Upper lobe of left lung (tissue), 6 donors: ENCODE measurements around the gene NPHS1. TPM values are rescaled to one million over a fixed set of nuclear protein-coding genes. Genes with fewer than 3 reads are reported as not detected.

Experiments
- ATAC-seq, 2 donors: fragments of 200-7000 bp; cut with Tn5 transposase; one replicate each; pipeline ENCODE4 v1.9.1; 2022; ENCODE audit warnings: mild to moderate bottlenecking in 2 of 2, moderate library complexity in 2 of 2; ENCODE audit not compliant: low FRiP score in 2 of 2
- DNase-seq, 2 donors: peaks; one replicate each; pipeline ENCODE4 v3.0.0-alpha.2; 2019 to 2020
- H3K27ac ChIP-seq, 4 donors: fragments of 200-600 bp; sonication (generic); one replicate each; pipeline ENCODE4 v1.5.1; 2016 to 2019
- H3K27me3 ChIP-seq, 4 donors: fragments of 200-600 bp; sonication (generic); one replicate each; pipeline ENCODE4 v1.5.1; 2017 to 2019
- H3K36me3 ChIP-seq, 4 donors: fragments of 200-600 bp; sonication (generic); one replicate each; pipeline ENCODE4 v1.5.1; 2016 to 2019
- H3K4me1 ChIP-seq, 4 donors: fragments of 200-600 bp; sonication (generic); one replicate each; pipeline ENCODE4 v1.5.1; 2018 to 2019
- H3K4me3 ChIP-seq, 4 donors: fragments of 200-600 bp; sonication (generic); one replicate each; pipeline ENCODE4 v1.5.1; 2017 to 2019; ENCODE audit warnings: mild to moderate bottlenecking in 2 of 4, moderate library complexity in 1 of 4
- H3K9me3 ChIP-seq, 4 donors: fragments of 200-600 bp; sonication (generic); one replicate each; pipeline ENCODE4 v1.5.1; 2018 to 2019
- CTCF ChIP-seq, 6 experiments: fragments of 450-650 bp in 4 of 6; fragments of 200-600 bp in 2 of 6; sonication (generic) in 2 of 6; IDR thresholded peaks; one replicate each; pipeline ENCODE4 v1.5.1; 2016 to 2019; ENCODE audit warnings: antibody characterized with exemption in 6 of 6
- EP300 ChIP-seq, 4 donors: sonication (generic); formaldehyde crosslinking; IDR thresholded peaks; one replicate each; pipeline ENCODE4 v1.5.1; 2017; ENCODE audit warnings: antibody characterized with exemption in 4 of 4, control low read depth in 2 of 4
- POLR2A ChIP-seq, 4 donors: fragments of 450-650 bp; IDR thresholded peaks; one replicate each; pipeline ENCODE4 v1.5.1; 2016 to 2017; ENCODE audit warnings: antibody characterized with exemption in 4 of 4, mild to moderate bottlenecking in 2 of 4
- POLR2AphosphoS5 ChIP-seq, 2 donors: sonication (generic); formaldehyde crosslinking; IDR thresholded peaks; one replicate each; pipeline ENCODE4 v1.5.1; 2017; ENCODE audit warnings: antibody characterized with exemption in 2 of 2
- WGBS, 2 donors: methylation state at CpG; one replicate each; pipeline ENCODE4 v1.1.5; 2017 to 2018; 5-methylcytosine and 5-hydroxymethylcytosine counted together
- total RNA-seq, 6 donors: library from RNA; depleted of rRNA in 4 of 6; stranded (reverse); fragments of >200 nt in 4 of 6; gene quantifications; one replicate each; pipeline versions ENCODE4 v1.1.0 to v1.2.1, GENCODE V29; 2016 to 2021
- donor health status: DM: no; HTN: no; CAD: no; lungs with moderate emphysema.
- donor health status: DM: no; HTN: yes; CAD: no; lungs with severe emphysema.

The NPHS1 gene
- total RNA-seq, 6 donors from 2014 or later: not detected

DNA sequence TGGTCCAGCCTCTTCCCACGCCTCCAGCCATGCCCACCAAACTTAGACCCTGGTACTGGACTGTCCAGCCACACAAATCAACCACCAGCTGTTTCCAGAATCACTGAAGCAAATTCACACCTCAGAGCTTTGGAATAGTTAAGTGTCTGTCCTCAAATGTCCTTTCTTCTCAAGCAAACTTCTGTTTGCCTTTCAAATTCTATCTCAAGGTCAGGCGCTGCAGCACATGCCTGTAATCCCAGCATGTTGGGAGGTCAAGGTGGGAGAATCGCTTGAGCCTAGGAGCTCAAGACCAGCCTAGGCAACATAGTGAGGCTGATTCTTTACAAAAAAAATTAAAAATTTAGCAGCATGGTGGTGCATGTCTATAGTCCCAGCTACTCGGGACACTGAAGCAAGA, 20.2 kb downstream of the NPHS1 start:
- ATAC-seq (no peak), DNase-seq (no peak)
- H3K27ac ChIP-seq: no peak overlapping the region
- no peaks in the 10 kb centered on the region for H3K27me3 ChIP-seq
- 73 to 77% methylated on average over 4 of the region's 4 CpGs for WGBS, 2 donors
- H3K4me1 ChIP-seq: no peaks in the 10 kb centered on the region
- H3K4me3 ChIP-seq: no peak overlapping the region
- H3K9me3 ChIP-seq: no peaks in the 10 kb centered on the region
- H3K36me3 ChIP-seq: no peaks in the 10 kb centered on the region
- TF ChIP-seq EP300 (IDR thresholded peaks at IDR 0.05) (no peak), POLR2A (IDR thresholded peaks at IDR 0.05) (no peak), CTCF (IDR thresholded peaks at IDR 0.05) (no peak), POLR2AphosphoS5 (IDR thresholded peaks at IDR 0.05) (no peak)

DNA sequence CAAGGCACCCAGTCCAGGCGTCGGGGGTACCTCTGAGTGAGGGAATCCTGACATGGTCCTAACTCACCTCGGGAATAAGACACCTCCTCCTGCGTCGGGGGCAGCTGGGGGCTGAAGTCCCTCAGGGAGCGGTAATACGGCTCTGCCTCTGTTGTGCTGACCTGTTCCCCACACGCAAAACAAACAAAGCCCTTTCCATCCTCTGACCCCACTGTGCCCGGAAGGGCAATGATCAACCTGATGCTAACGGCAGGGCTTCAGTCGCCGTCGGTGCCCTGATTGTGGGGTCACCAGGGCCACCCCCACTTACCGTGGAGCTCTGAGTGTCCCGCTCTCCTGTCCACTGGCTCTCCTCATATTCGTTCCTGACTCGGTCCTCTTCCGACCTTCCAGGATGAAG, 21.3 kb downstream of the NPHS1 start:
- H3K27ac ChIP-seq: no peak overlapping the region
- no peaks in the 10 kb centered on the region for H3K9me3 ChIP-seq
- no peaks in the 10 kb centered on the region for H3K36me3 ChIP-seq
- no peak overlapping the region for H3K4me3 ChIP-seq
- TF ChIP-seq POLR2AphosphoS5 (IDR thresholded peaks at IDR 0.05) (no peak), POLR2A (IDR thresholded peaks at IDR 0.05) (no peak), EP300 (IDR thresholded peaks at IDR 0.05) (no peak), CTCF (IDR thresholded peaks at IDR 0.05) (no peak)
- DNase-seq (no peak), ATAC-seq (no peak)
- 67 to 85% methylated on average over 10 to 18 of the region's 18 CpGs for WGBS, 2 donors
- no peaks in the 10 kb centered on the region for H3K4me1 ChIP-seq
- no peaks in the 10 kb centered on the region for H3K27me3 ChIP-seq

GRCh38 chr19:35828692-35829301, 23.5 kb downstream of the NPHS1 start:
- WGBS, 2 donors: 12% methylated on average over 12 of the region's 12 CpGs
- ATAC-seq (peak; percentile 38 to 49), DNase-seq (no peak)
- Histone ChIP-seq H3K4me3 (no peak overlapping the region), H3K9me3 (no peaks in the 10 kb centered on the region), H3K36me3 (no peaks in the 10 kb centered on the region), H3K4me1 (no peaks in the 10 kb centered on the region), H3K27ac (no peak overlapping the region), H3K27me3 (no peaks in the 10 kb centered on the region)
- TF ChIP-seq EP300 (IDR thresholded peaks at IDR 0.05) (no peak), CTCF (IDR thresholded peaks at IDR 0.05) (no peak), POLR2AphosphoS5 (IDR thresholded peaks at IDR 0.05) (no peak), POLR2A (IDR thresholded peaks at IDR 0.05) (no peak)

DNA sequence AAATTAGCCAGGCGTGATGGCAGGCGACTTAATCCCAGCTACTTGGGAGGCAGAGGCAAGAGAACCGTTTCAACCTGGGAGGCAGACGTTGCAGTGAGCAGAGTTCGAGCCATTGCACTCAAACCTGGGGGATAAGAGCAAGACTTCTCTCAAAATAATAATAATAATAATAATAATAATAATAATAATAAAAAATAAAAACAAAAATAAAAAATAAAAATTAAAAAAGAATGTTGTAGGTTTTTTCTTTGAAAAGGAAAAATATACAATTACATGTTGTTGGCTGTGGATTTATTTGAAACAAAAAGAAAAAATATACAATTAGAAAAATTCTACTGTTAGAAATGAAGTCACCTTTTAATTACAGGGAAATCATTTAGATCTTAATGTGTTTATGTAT, 28.2 kb downstream of the NPHS1 start:
- Histone ChIP-seq H3K4me3 (no peak overlapping the region), H3K4me1 (no peaks in the 10 kb centered on the region), H3K36me3 (no peaks in the 10 kb centered on the region), H3K9me3 (no peaks in the 10 kb centered on the region), H3K27ac (no peak overlapping the region), H3K27me3 (no peaks in the 10 kb centered on the region)
- DNase-seq (no peak), ATAC-seq (no peak)
- WGBS, 2 donors: 74 to 78% methylated on average over 5 of the region's 5 CpGs
- TF ChIP-seq POLR2A (IDR thresholded peaks at IDR 0.05): no peak
- no peak for TF ChIP-seq EP300 (IDR thresholded peaks at IDR 0.05)
- no peak for TF ChIP-seq CTCF (IDR thresholded peaks at IDR 0.05)
- TF ChIP-seq POLR2AphosphoS5 (IDR thresholded peaks at IDR 0.05): no peak

DNA sequence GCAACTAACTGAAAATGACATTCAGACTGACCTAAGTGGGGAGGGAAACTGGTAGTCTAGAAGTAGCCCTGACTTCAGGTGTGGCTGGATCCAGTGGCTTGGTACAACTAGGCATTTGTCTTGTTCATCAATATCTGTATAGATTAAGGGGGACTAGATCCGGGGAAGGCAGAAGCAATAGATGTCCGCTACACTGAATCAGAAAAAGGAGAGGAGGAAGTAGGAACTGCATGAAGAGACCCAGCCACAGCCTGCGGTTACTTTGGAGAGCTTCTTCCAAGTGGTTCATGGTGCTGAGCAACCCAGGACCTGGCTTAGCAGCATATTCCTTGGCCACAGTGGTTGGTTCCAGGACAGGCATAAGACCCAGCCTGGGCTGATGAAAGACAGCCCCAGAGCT, 29.7 kb downstream of the NPHS1 start:
- Histone ChIP-seq H3K27me3 (no peaks in the 10 kb centered on the region), H3K36me3 (no peaks in the 10 kb centered on the region), H3K9me3 (no peaks in the 10 kb centered on the region), H3K4me1 (no peaks in the 10 kb centered on the region), H3K4me3 (no peak overlapping the region), H3K27ac (no peak overlapping the region)
- TF ChIP-seq POLR2AphosphoS5 (IDR thresholded peaks at IDR 0.05) (no peak), EP300 (IDR thresholded peaks at IDR 0.05) (no peak), CTCF (IDR thresholded peaks at IDR 0.05) (no peak), POLR2A (IDR thresholded peaks at IDR 0.05) (no peak)
- WGBS, 2 donors: 66 to 70% methylated on average over 3 of the region's 3 CpGs
- ATAC-seq (no peak), DNase-seq (no peak)
